CD4-positive, alpha-beta T cell (primary cell): Measurements from ENCODE around the gene CELA3B. TPM values are rescaled to one million over a fixed set of nuclear protein-coding genes. Genes with fewer than 3 reads are reported as not detected.

ENCODE experiments used
- ATAC-seq: fragments of 200-7000 bp; cut with Tn5 transposase; one replicate; pipeline ENCODE4 v1.10.0; 2022; ENCODE audit warnings: mild to moderate bottlenecking; ENCODE audit not compliant: poor library complexity
- CTCF ChIA-PET: fragments of 350-600 bp; sonication (Branson Sonifier 250); formaldehyde crosslinking; loops from one replicate; lab custom pipeline; 2021; ENCODE audit warnings: antibody characterized with exemption, inconsistent platforms; lab: Charles Lee
- POLR2A ChIA-PET: fragments of 350-600 bp; sonication (Branson Sonifier 250); formaldehyde crosslinking; loops from one replicate; lab custom pipeline; 2021; ENCODE audit warnings: antibody characterized with exemption, inconsistent platforms; lab: Charles Lee
- DNase-seq, 14 experiments: peaks; one replicate each; pipeline ENCODE4 v3.0.0-alpha.2; 2013 to 2020; ENCODE audit warnings: mixed read lengths in 2 of 14
- H3K27ac ChIP-seq, 2 donors: one replicate each; pipeline versions ENCODE4 v1.5.1 to v1.7.0; 2013; ENCODE audit warnings: low read length in 2 of 2, low read depth in 1 of 2, mild to moderate bottlenecking in 1 of 2
- H3K27me3 ChIP-seq, 2 experiments: 1 replicate in 1 of 2; 2 replicates in 1 of 2; pipeline versions ENCODE4 v1.6.1 to v1.7.0; 2013; ENCODE audit warnings: low read length in 2 of 2, control low read depth in 1 of 2, mild to moderate bottlenecking in 1 of 2, moderate library complexity in 1 of 2; ENCODE audit not compliant: insufficient read depth in 2 of 2, control insufficient read depth in 1 of 2
- H3K36me3 ChIP-seq: one replicate; pipeline ENCODE4 v1.6.1; 2013; ENCODE audit warnings: low read length, control low read depth; ENCODE audit not compliant: insufficient read depth
- H3K4me1 ChIP-seq: one replicate; pipeline ENCODE4 v1.6.1; 2013; ENCODE audit warnings: low read length, control low read depth; ENCODE audit not compliant: insufficient read depth
- H3K4me3 ChIP-seq: one replicate; pipeline ENCODE4 v1.5.1; 2013; ENCODE audit warnings: mild to moderate bottlenecking, low read length, moderate library complexity
- H3K9me3 ChIP-seq, 2 experiments: 1 replicate in 1 of 2; 2 replicates in 1 of 2; pipeline versions ENCODE4 v1.6.1 to v1.7.0; 2013; ENCODE audit warnings: low read length in 2 of 2, mild to moderate bottlenecking in 2 of 2, control low read depth in 1 of 2, moderate library complexity in 1 of 2; ENCODE audit not compliant: control insufficient read depth in 1 of 2, insufficient read depth in 1 of 2
- H3K27ac Mint-ChIP-seq: one replicate; pipeline ENCODE4 v1.8.0; 2020; ENCODE audit warnings: mixed read lengths
- H3K27me3 Mint-ChIP-seq: one replicate; pipeline ENCODE4 v1.8.0; 2021; ENCODE audit warnings: mixed read lengths
- H3K36me3 Mint-ChIP-seq: one replicate; pipeline ENCODE4 v1.8.0; 2021; ENCODE audit warnings: low read depth, mixed read lengths
- H3K4me1 Mint-ChIP-seq: one replicate; pipeline ENCODE4 v1.8.0; 2021; ENCODE audit warnings: low read depth, mixed read lengths
- H3K4me3 Mint-ChIP-seq: one replicate; pipeline ENCODE4 v1.8.0; 2020; ENCODE audit warnings: mild to moderate bottlenecking, mixed read lengths
- H3K9me3 Mint-ChIP-seq: one replicate; pipeline ENCODE4 v1.8.0; 2020; ENCODE audit warnings: mixed read lengths
- CTCF ChIP-seq: fragments of 200-600 bp; IDR thresholded peaks from one replicate; pipeline ENCODE4 v1.8.0; 2022; ENCODE audit warnings: antibody characterized with exemption, mild to moderate bottlenecking
- intact Hi-C, 2 experiments: fragments of 100-400 bp; cut with DNase I in 1 of 2; cut with micrococcal nuclease in 1 of 2; formaldehyde crosslinking; loops; one replicate each; pipeline versions ENCODE4 v1.15.1 to v1.9.0; 2023 to 2025; cut with DNase I, micrococcal nuclease
- total RNA-seq, 174 experiments: library from RNA in 2 of 174; stranded (reverse) in 2 of 174; gene quantifications; one replicate each; pipeline ENCODE4 v1.2.3 and lab custom pipeline; 2021 to 2026

Gene CELA3B
- total RNA-seq, 2 experiments from 2014 or later = not detected

GRCh38 chr1:21936366-21937031, 40.3 kb upstream of the CELA3B start:
- no peak overlapping the region for H3K27ac Mint-ChIP-seq
- POLR2A ChIA-PET = interaction anchor here (0.5 to 2.0 kb wide), 3 partner anchors 21 to 89 kb away, joined by 3 to 5 read pairs (median 4); no protein-coding TSS in a partner anchor
- no peak for TF ChIP-seq CTCF

GRCh38 chr1:21937034-21937371, 39.8 kb upstream of the CELA3B start, which contains the start of gene HSPG2:
TSS of gene HSPG2 (minus strand) at chr1:21937310. CDS start at chr1:21937217, 93 bp downstream.
- H3K27ac ChIP-seq = no peak within 1 kb of the TSS
- POLR2A ChIA-PET = interaction anchor here (0.5 to 2.0 kb wide), 3 partner anchors 20 to 88 kb away, joined by 3 to 5 read pairs (median 4); no protein-coding TSS in a partner anchor

More at GRCh38 chr1:21936366-21937031, 40.3 kb upstream of the CELA3B start:
- Histone ChIP-seq H3K4me3 (peak overlapping the region; percentile 37), H3K27ac (no peak overlapping the region), H3K9me3 (no peaks in the 10 kb centered on the region), H3K36me3 (no peaks in the 10 kb centered on the region), H3K4me1 (peaks cover 25% of the 10 kb centered on the region), H3K27me3 (no peaks in the 10 kb centered on the region)
- peak overlapping the region; percentile 83 for H3K4me3 Mint-ChIP-seq
- intact Hi-C loops = loop anchor here in 1 of 2 experiments (5.0 kb wide), 2 partner anchors 154 to 1149 kb away; partner anchors contain the start of genes HP1BP3 and USP48
- peak in 2 of 14 experiments; percentile 14 to 35 for DNase-seq
- ATAC-seq = peak; percentile 6
- no peaks in the 10 kb centered on the region for H3K36me3 Mint-ChIP-seq
- H3K27me3 Mint-ChIP-seq = no peaks in the 10 kb centered on the region
- H3K4me1 Mint-ChIP-seq = peaks cover 27% of the 10 kb centered on the region
- no peaks in the 10 kb centered on the region for H3K9me3 Mint-ChIP-seq
- CTCF ChIA-PET = no interaction called here

More at GRCh38 chr1:21937034-21937371, 39.8 kb upstream of the CELA3B start, which contains the start of gene HSPG2:
- DNase-seq (no peak), ATAC-seq (no peak)
- Histone ChIP-seq H3K27me3 (no peaks in the 10 kb centered on the region), H3K4me3 (peak within 1 kb of the TSS; percentile 55), H3K36me3 (no peaks in the 10 kb centered on the region), H3K4me1 (peaks cover 25% of the 10 kb centered on the region), H3K9me3 (no peaks in the 10 kb centered on the region)
- Mint-ChIP-seq H3K4me3 (peak within 1 kb of the TSS; percentile 90), H3K36me3 (no peaks in the 10 kb centered on the region), H3K27ac (peak within 1 kb of the TSS; percentile 48), H3K27me3 (no peaks in the 10 kb centered on the region), H3K9me3 (no peaks in the 10 kb centered on the region), H3K4me1 (peaks cover 27% of the 10 kb centered on the region)
- no peak for TF ChIP-seq CTCF
- CTCF ChIA-PET = no interaction called here
- intact Hi-C loops = loop anchor here in 1 of 2 experiments (5.0 kb wide), 2 partner anchors 155 to 1150 kb away; partner anchors contain the start of genes HP1BP3 and USP48
